Lung microvascular endothelial cell (primary cell): Measurements from ENCODE around the gene MALRD1. TPM values are rescaled to one million over a fixed set of nuclear protein-coding genes. Genes with fewer than 3 reads are reported as not detected.

ENCODE experiments used
- DNase-seq, 2 donors: peaks; one replicate each; pipeline versions ENCODE4 v3.0.0 to v3.0.0-alpha.2; 2010; ENCODE audit warnings: low read depth in 2 of 2
- total RNA-seq: library from RNA; depleted of rRNA; stranded (reverse); fragments of >200 nt; gene quantifications from 2 replicates; pipeline ENCODE4 v1.2.1, GENCODE V29; 2014

MALRD1 gene
- total RNA-seq, 1 donor from 2014 or later = not detected

DNA sequence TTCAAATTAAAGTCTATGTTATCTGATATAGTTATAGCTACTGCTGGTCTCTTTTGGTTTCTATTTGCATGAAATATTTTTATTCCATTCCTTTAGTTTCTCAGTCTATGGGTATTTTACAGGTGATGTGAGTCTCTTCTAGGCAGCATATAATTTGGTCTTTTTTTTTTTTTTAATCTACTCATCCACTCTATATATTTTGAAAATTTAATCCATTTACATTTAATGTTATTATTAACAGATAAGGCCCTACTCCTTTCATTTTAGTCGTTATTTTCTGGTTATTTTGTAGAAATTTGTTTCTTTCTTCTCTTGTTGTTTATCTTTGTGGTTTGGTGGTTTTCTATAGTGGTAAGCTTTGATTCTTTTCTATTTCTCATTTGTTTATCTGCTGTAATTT lies 58.8 kb downstream of the MALRD1 start:
- no peak for DNase-seq

DNA sequence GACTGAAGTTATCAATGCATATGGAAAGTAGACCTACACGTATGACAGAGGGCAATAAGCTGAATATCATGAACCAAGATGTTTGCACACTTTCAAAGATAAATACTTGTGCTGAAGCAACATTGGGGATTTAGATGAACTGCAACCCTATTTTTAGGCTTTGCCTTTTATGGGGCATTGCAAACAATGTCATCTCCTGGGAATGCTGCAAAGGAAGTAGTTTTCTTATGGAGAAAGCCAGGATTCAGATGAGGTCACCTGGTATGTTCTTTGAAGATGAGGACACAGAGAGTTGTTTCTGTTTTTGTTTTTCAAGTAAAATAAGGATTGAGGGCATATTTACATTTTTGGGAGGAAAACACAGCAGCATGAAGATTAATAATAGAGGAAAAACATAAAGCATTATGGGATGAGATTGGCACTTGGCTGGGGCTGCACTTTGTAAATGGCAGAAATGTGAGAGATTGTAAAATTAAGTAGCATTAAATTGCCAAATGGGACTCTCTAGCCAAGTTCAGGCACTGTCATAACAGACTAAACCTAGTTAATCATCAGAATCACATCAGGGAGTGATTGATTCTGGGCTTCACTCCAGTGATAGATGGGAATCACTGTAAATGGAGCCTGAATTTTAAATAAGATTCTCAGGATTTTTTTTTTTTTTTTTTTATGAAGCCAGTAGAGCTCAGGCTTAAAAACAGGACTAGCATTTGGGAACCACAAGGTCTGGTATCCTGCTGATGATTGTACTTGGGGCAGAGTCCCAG lies 63.1 kb downstream of the MALRD1 start:
- no peak for DNase-seq

DNA sequence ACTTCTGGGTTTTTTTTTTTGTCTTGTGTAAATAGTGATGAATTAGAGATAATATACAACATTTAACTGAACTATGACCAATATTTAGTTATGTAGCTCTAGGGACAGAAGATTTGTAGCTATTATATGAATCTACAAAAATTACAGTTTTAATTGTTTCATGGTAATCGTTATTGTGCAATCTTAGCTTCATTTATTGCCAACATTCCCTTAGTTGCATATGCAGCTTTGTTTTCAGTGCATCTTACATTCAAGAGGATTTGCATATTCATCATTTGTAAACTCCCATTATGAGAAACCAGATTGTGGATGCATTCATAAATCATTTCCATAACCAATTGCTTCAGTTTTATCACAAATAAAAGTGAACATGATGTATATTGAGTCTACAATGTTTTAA lies 68.8 kb downstream of the MALRD1 start:
- DNase-seq = no peak

DNA sequence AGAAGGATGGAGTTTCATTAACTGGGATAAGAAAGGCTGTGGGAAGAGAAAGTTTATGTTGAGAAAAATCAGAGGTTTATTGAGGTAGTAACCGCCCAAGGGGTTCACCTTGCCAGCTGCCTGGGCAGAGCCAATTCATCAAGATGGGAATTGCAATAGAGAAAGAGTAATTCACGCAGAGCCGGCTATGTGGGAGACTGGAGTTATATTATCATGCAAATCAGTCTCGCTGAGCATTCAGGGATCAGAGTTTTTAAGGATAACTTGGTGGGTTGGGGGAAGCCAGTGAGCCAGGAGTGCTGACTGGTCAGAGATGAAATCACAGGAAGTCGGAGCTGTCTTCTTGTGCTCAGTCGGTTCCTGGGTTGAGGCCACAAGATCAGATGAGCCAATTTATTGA lies 70.6 kb downstream of the MALRD1 start:
- DNase-seq = no peak

DNA sequence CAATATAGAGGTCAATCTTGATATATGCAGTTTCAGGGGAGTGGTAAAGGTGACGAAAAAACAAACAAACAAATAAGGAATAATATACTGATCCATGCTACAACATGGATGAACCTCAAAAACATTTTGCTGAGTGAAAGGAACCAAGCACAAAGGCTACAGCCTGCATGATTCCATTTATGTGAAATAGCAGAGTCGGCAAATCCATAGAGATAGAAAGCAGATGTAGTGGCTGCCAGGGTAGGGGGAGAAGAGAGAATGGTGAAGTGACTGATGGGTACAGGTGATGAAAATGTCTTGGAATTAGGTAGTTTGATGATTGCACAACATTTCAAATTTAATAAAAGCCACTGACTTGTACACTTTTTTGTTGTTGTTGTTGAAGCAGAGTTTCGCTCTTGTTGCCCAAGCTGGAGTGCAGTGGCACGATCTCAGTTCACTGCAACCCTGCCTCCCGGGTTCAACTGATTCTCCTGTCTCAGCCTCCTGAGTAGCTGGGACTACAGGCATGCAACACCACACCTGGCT lies 71.8 kb downstream of the MALRD1 start:
- no peak for DNase-seq

DNA sequence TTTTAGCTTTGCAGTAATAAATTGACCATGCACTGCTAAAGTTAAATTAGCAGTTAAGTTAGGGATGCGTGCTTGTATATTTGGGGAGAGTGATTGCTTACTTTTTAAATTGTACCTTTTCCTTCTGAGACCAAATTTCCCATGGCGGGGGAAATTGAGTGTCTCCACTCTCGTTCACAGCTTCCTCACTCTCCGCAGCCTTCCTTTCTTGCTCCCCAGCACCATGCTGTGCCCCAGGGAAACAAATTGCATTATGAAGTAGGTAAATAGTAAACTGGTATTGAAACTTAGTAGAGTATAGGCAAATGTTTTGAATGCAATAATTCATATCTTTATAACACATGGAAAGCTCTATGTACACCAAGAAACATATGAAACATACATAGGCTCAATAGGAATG lies 85.4 kb downstream of the MALRD1 start:
- no peak for DNase-seq

DNA sequence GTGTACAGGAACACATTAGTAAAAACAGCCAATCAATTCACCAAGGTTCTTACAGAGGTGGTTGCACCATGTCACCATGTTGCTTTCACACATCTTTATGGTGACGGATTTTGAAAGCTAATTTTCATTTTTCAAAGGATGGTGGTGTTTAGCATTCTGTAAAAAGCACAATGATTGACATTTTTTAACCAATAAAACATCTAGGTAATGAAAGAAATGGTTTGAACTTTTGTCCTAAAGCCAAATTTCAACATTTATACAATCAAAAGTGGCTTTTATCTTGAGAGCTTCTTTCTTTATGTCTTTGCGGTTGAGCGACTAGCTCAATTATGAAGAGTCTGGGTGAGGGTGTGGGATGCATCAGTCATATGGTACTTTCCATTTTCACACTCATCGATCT lies 94.4 kb downstream of the MALRD1 start:
- DNase-seq = no peak

- no peak for DNase-seq
These were observed 95.6 kb downstream of the MALRD1 start for GRCh38 chr10:19144206-19144605.

DNA sequence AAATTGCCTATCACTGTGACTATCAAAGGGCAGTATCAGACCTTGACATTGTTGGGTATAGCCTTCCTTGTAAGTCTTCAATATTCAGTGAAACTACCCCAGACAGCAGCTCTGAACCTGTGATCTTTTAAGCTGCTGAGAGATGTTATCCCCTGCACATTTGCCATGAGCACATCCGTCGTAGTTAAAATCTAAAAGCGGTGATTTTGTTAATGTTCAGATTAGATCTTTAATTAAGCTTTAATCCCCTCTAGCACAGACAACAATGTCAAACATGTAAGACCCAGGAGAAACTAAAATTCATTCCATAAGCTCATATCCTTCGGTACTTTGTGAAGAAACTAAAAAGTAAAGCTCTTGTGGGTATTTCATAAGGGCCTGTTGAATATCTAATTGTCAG lies 105.8 kb downstream of the MALRD1 start:
- no peak for DNase-seq

GRCh38 chr10:19158358-19158757 lies 109.8 kb downstream of the MALRD1 start:
- DNase-seq = no peak

GRCh38 chr10:19158870-19159269 lies 110.3 kb downstream of the MALRD1 start:
- no peak for DNase-seq

DNA sequence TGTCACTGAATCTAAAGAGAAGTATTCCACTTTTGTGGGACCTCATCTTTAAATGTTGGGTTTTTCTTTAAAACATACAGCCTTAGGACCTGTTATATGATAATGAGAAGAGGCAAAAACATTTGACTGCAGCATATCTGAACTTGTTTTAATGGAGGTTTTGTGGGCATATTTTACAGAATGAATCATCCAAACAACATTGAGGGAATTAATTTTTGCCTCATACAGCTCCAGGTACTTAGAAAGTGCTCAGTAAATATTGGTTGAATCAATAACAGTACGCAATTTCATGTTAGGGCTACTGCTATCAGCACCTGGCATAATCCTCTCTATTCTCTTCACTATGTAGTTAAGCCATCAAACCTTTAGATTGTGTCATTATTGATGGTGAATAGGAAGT lies 115.9 kb downstream of the MALRD1 start:
- DNase-seq = no peak

DNA sequence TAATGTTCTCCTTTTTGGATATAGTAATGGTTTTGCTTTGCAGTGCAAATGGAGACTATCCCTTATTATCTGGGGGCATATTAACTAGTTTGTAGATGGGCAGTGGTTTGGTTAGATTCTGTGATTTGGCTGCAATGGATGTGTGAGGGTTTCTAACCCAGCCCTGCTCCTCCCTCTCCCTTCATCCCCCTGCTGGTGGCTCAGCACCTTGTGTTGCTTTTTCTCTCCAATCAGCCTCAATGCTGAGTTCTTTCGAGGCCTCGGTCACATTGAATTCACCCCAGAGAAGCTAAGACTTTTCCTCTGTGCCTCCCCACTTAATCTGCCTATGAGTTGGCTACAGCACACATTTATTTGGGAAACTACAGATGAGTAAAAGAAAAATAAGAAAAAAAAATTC lies 120.0 kb downstream of the MALRD1 start:
- no peak for DNase-seq

- DNase-seq = no peak
These were observed 120.4 kb downstream of the MALRD1 start for GRCh38 chr10:19169041-19169440.

GRCh38 chr10:19169684-19170083 lies 121.1 kb downstream of the MALRD1 start:
- no peak for DNase-seq

GRCh38 chr10:19178675-19179074 lies 130.1 kb downstream of the MALRD1 start:
- no peak for DNase-seq

DNA sequence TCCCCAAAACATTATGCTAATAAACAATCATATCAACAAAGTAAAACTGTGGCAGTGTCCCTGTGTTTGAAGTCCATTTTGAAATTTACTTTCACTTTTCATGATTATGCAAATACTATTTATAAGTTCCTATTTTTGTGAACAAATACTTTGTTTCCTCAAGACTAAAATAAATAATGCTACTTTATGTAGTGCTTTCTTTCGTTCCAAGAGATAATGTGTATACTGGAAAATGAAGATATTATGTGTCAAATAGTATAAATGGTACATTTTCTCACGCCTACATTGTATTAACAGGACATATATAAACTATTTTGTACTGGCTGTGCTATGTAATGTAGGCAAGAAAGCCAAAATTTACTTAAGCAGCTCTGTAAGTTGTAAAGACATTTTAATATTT lies 136.3 kb downstream of the MALRD1 start:
- no peak for DNase-seq

GRCh38 chr10:19194866-19195265 lies 146.3 kb downstream of the MALRD1 start:
- no peak for DNase-seq

GRCh38 chr10:19195698-19196097 lies 147.1 kb downstream of the MALRD1 start:
- no peak for DNase-seq

- no peak for DNase-seq
These were observed 151.6 kb downstream of the MALRD1 start for GRCh38 chr10:19200211-19200610.

- DNase-seq = no peak
These were observed 155.8 kb downstream of the MALRD1 start for GRCh38 chr10:19204246-19204917.

GRCh38 chr10:19209319-19209718 lies 160.7 kb downstream of the MALRD1 start:
- DNase-seq = no peak

GRCh38 chr10:19212590-19212989 lies 164.0 kb downstream of the MALRD1 start:
- DNase-seq = no peak
